Thoracic aorta (tissue), 2 donors: ENCODE measurements around the gene MXRA8. TPM values are rescaled to one million over a fixed set of nuclear protein-coding genes. Genes with fewer than 3 reads are reported as not detected.

Source experiments
- ATAC-seq: fragments of 150-250 bp; one replicate; pipeline ENCODE4 v1.8.0; 2017; ENCODE audit warnings: low read depth; ENCODE audit not compliant: insufficient number of reproducible peaks, low FRiP score
- DNase-seq: peaks from one replicate; pipeline ENCODE4 v3.0.0-alpha.2; 2020; ENCODE audit warnings: low spot score
- H3K27ac ChIP-seq, 2 donors: fragments of 200-600 bp; sonication (generic); 1 replicate in 1 of 2; 2 replicates in 1 of 2; pipeline ENCODE4 v1.5.1; 2016; ENCODE audit warnings: mild to moderate bottlenecking in 2 of 2, moderate library complexity in 2 of 2
- H3K27me3 ChIP-seq: fragments of 200-600 bp; sonication (generic); replicated peaks from 2 replicates; pipeline ENCODE4 v1.6.0; 2016; ENCODE audit warnings: mild to moderate bottlenecking; ENCODE audit not compliant: insufficient read depth
- H3K36me3 ChIP-seq: fragments of 200-600 bp; sonication (generic); one replicate; pipeline ENCODE4 v1.5.1; 2016
- H3K4me1 ChIP-seq, 2 donors: fragments of 200-600 bp; sonication (generic); 1 replicate in 1 of 2; 2 replicates in 1 of 2; pipeline versions ENCODE4 v1.5.1 to v1.6.0; 2016; ENCODE audit warnings: low read depth in 2 of 2, mild to moderate bottlenecking in 1 of 2; ENCODE audit not compliant: control insufficient read depth in 1 of 2
- H3K4me3 ChIP-seq: fragments of 200-600 bp; sonication (generic); 2 replicates; pipeline ENCODE4 v1.5.1; 2016; ENCODE audit warnings: mild to moderate bottlenecking
- H3K9me3 ChIP-seq: fragments of 200-600 bp; sonication (generic); 2 replicates; pipeline ENCODE4 v1.5.1; 2016
- CTCF ChIP-seq: fragments of 200-600 bp; sonication (generic); IDR thresholded peaks from one replicate; pipeline ENCODE4 v1.5.1; 2019; ENCODE audit warnings: antibody characterized with exemption
- total RNA-seq, 2 donors: library from RNA; depleted of rRNA; stranded (reverse); fragments of >200 nt; gene quantifications; one replicate each; pipeline versions ENCODE4 v1.1.0 to v1.2.3, GENCODE V29; 2016

MXRA8 gene
- total RNA-seq, 2 donors from 2014 or later = 239 to 326 TPM

GRCh38 chr1:1332031-1332755, 26.2 kb downstream of the MXRA8 start:
- Histone ChIP-seq H3K27me3 (no peaks in the 10 kb centered on the region), H3K9me3 (no peaks in the 10 kb centered on the region), H3K4me3 (no peak overlapping the region), H3K36me3 (peaks cover 8% of the 10 kb centered on the region), H3K4me1 (no peaks in the 10 kb centered on the region), H3K27ac (no peak overlapping the region)
- ATAC-seq (no peak), DNase-seq (no peak)
- TF ChIP-seq CTCF = no peak

- DNase-seq (no peak), ATAC-seq (no peak)
- Histone ChIP-seq H3K27ac (no peak within 1 kb of the TSS), H3K36me3 (peaks cover 8% of the 10 kb centered on the region), H3K4me1 (peaks cover 0 to 2% of the 10 kb centered on the region in 2 donors), H3K27me3 (no peaks in the 10 kb centered on the region), H3K4me3 (no peak within 1 kb of the TSS), H3K9me3 (no peaks in the 10 kb centered on the region)
- no peak for TF ChIP-seq CTCF
Observed at GRCh38 chr1:1331068-1331965, 27.0 kb downstream of the MXRA8 start, which contains the start of gene TAS1R3. TSS of gene TAS1R3 (plus strand) at chr1:1331280. CDS start at chr1:1331346, 66 bp downstream.

- no peak overlapping the region for H3K4me3 ChIP-seq
- no peak for TF ChIP-seq CTCF
- H3K4me1 ChIP-seq = peaks cover 5 to 10% of the 10 kb centered on the region in 2 donors
- DNase-seq = no peak
- H3K27me3 ChIP-seq = no peaks in the 10 kb centered on the region
- no peak for ATAC-seq
- H3K27ac ChIP-seq = no peak overlapping the region
- H3K9me3 ChIP-seq = no peaks in the 10 kb centered on the region
- H3K36me3 ChIP-seq = peaks cover 8% of the 10 kb centered on the region
Observed at GRCh38 chr1:1330366-1331067, 27.8 kb downstream of the MXRA8 start.

GRCh38 chr1:1329304-1330210, 28.8 kb downstream of the MXRA8 start:
- ATAC-seq = no peak
- Histone ChIP-seq H3K4me3 (no peak overlapping the region), H3K4me1 (peaks cover 12 to 17% of the 10 kb centered on the region in 2 donors), H3K27me3 (no peaks in the 10 kb centered on the region), H3K27ac (no peak overlapping the region), H3K9me3 (no peaks in the 10 kb centered on the region), H3K36me3 (peaks cover 8% of the 10 kb centered on the region)
- no peak for DNase-seq
- no peak for TF ChIP-seq CTCF
